HL-60 (cell line): ENCODE measurements around the gene MLLT3.

Experiments used
- CTCF ChIP-seq: IDR thresholded peaks from one replicate; pipeline ENCODE4 v1.5.1; 2011; ENCODE audit warnings: low read length, control low read depth, inconsistent platforms; ENCODE audit not compliant: insufficient read depth
- TF ChIP-seq, protein P1 (sequence below): IDR thresholded peaks from 2 replicates; pipeline ENCODE4 v1.6.1; 2012; ENCODE audit warnings: low read depth; ENCODE audit not compliant: insufficient replicate concordance

- TF ChIP-seq CTCF: no peak
- TF ChIP-seq, protein P1, sequence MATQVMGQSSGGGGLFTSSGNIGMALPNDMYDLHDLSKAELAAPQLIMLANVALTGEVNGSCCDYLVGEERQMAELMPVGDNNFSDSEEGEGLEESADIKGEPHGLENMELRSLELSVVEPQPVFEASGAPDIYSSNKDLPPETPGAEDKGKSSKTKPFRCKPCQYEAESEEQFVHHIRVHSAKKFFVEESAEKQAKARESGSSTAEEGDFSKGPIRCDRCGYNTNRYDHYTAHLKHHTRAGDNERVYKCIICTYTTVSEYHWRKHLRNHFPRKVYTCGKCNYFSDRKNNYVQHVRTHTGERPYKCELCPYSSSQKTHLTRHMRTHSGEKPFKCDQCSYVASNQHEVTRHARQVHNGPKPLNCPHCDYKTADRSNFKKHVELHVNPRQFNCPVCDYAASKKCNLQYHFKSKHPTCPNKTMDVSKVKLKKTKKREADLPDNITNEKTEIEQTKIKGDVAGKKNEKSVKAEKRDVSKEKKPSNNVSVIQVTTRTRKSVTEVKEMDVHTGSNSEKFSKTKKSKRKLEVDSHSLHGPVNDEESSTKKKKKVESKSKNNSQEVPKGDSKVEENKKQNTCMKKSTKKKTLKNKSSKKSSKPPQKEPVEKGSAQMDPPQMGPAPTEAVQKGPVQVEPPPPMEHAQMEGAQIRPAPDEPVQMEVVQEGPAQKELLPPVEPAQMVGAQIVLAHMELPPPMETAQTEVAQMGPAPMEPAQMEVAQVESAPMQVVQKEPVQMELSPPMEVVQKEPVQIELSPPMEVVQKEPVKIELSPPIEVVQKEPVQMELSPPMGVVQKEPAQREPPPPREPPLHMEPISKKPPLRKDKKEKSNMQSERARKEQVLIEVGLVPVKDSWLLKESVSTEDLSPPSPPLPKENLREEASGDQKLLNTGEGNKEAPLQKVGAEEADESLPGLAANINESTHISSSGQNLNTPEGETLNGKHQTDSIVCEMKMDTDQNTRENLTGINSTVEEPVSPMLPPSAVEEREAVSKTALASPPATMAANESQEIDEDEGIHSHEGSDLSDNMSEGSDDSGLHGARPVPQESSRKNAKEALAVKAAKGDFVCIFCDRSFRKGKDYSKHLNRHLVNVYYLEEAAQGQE: no peak
These were observed 268.8 kb downstream of the MLLT3 start for GRCh38 chr9:20353524-20353923.
